ENCODE measurements around the gene IL1RAPL1.

Gene IL1RAPL1

DNA sequence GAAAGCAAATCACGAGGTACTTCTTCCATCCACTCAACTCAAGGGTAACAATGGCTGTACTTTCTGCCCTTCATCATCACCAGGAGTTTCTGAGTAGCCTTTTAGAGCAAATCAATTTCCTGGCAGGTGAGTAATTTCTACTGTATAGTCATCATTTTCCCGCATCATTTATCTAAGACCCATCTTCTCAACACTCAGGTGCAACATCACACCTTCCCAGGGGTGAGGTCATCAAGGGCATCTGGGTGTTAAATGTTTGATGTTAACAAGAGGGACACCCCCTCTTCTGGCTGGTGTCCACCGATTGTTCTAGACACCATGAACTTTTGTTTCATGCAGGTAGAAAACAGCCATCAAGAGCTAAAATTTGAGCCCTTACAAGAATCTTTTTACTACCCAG is 1314.8 kb downstream of the IL1RAPL1 start:
- no peak overlapping the region for H3K4me3 ChIP-seq (ENCODE audit: insufficient read length, low read depth)
- no peak overlapping the region for H3K9ac ChIP-seq (ENCODE audit: insufficient read length, low read depth)
- no peaks in the 10 kb centered on the region for H3K9me3 ChIP-seq (ENCODE audit: insufficient read depth, low read length)
- H3K36me3 ChIP-seq (ENCODE audit: insufficient read depth, insufficient read length, low read length), result no peaks in the 10 kb centered on the region
- no peak for DNase-seq (ENCODE audit: low read depth, low spot score)
- H3K4me1 ChIP-seq (ENCODE audit: insufficient read depth, insufficient read length), result no peaks in the 10 kb centered on the region
- H3K27me3 ChIP-seq (ENCODE audit: insufficient read depth, insufficient read length), result no peaks in the 10 kb centered on the region
- no peak for TF ChIP-seq YY1 (IDR thresholded peaks at IDR 0.05; ENCODE audit: insufficient read depth, insufficient read length)
- TF ChIP-seq ZNF274 (IDR thresholded peaks at IDR 0.05; ENCODE audit: low read depth, low read length), result no peak
- no peak for TF ChIP-seq SUZ12 (IDR thresholded peaks at IDR 0.05; ENCODE audit: extremely low read depth, insufficient read depth, insufficient read length)

GRCh38 chrX:29903360-29903759 is 1316.1 kb downstream of the IL1RAPL1 start:
- Histone ChIP-seq H3K9me3 (ENCODE audit: insufficient read depth, low read length) (no peaks in the 10 kb centered on the region), H3K36me3 (ENCODE audit: insufficient read depth, insufficient read length, low read length) (no peaks in the 10 kb centered on the region), H3K4me3 (ENCODE audit: insufficient read length, low read depth) (no peak overlapping the region), H3K27me3 (ENCODE audit: insufficient read depth, insufficient read length) (no peaks in the 10 kb centered on the region), H3K4me1 (ENCODE audit: insufficient read depth, insufficient read length) (no peaks in the 10 kb centered on the region), H3K9ac (ENCODE audit: insufficient read length, low read depth) (no peak overlapping the region)
- no peak for DNase-seq (ENCODE audit: low read depth, low spot score)
- no peak for TF ChIP-seq YY1 (IDR thresholded peaks at IDR 0.05; ENCODE audit: insufficient read depth, insufficient read length)
- TF ChIP-seq SUZ12 (IDR thresholded peaks at IDR 0.05; ENCODE audit: extremely low read depth, insufficient read depth, insufficient read length), result no peak
- no peak for TF ChIP-seq ZNF274 (IDR thresholded peaks at IDR 0.05; ENCODE audit: low read depth, low read length)

DNA sequence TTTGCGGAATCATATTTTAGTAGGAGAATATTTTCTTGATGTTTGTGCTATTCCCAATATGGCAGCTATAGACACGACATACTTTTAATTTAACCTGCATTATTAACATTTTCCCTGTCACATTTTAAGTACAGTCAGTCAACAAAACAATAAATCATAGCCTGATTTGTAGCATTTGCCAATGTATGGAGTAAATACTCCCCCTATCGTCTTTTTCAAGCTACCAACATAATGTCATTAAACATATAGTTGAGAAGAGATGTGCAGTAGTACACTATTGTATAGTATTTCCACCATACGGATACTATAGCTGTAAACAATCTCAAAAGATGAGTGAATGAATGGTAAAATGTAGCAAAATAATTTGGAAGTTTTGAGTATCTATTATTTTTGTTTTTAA is 1324.4 kb downstream of the IL1RAPL1 start:
- Histone ChIP-seq H3K36me3 (ENCODE audit: insufficient read depth, insufficient read length, low read length) (no peaks in the 10 kb centered on the region), H3K9me3 (ENCODE audit: insufficient read depth, low read length) (no peaks in the 10 kb centered on the region), H3K9ac (ENCODE audit: insufficient read length, low read depth) (no peak overlapping the region), H3K4me3 (ENCODE audit: insufficient read length, low read depth) (no peak overlapping the region), H3K27me3 (ENCODE audit: insufficient read depth, insufficient read length) (no peaks in the 10 kb centered on the region), H3K4me1 (ENCODE audit: insufficient read depth, insufficient read length) (no peaks in the 10 kb centered on the region)
- DNase-seq (ENCODE audit: low read depth, low spot score), result no peak
- TF ChIP-seq ZNF274 (IDR thresholded peaks at IDR 0.05; ENCODE audit: low read depth, low read length) (no peak), SUZ12 (IDR thresholded peaks at IDR 0.05; ENCODE audit: extremely low read depth, insufficient read depth, insufficient read length) (no peak), YY1 (IDR thresholded peaks at IDR 0.05; ENCODE audit: insufficient read depth, insufficient read length) (no peak)

- no peak for TF ChIP-seq YY1 (IDR thresholded peaks at IDR 0.05; ENCODE audit: insufficient read depth, insufficient read length)
- TF ChIP-seq SUZ12 (IDR thresholded peaks at IDR 0.05; ENCODE audit: extremely low read depth, insufficient read depth, insufficient read length), result no peak
- no peak for TF ChIP-seq ZNF274 (IDR thresholded peaks at IDR 0.05; ENCODE audit: low read depth, low read length)
- Histone ChIP-seq H3K36me3 (ENCODE audit: insufficient read depth, insufficient read length, low read length) (no peaks in the 10 kb centered on the region), H3K27me3 (ENCODE audit: insufficient read depth, insufficient read length) (no peaks in the 10 kb centered on the region), H3K4me1 (ENCODE audit: insufficient read depth, insufficient read length) (no peaks in the 10 kb centered on the region), H3K9me3 (ENCODE audit: insufficient read depth, low read length) (no peaks in the 10 kb centered on the region), H3K9ac (ENCODE audit: insufficient read length, low read depth) (no peak overlapping the region), H3K4me3 (ENCODE audit: insufficient read length, low read depth) (no peak overlapping the region)
- no peak for DNase-seq (ENCODE audit: low read depth, low spot score)
These were observed 1326.4 kb downstream of the IL1RAPL1 start for GRCh38 chrX:29913647-29914046.

DNA sequence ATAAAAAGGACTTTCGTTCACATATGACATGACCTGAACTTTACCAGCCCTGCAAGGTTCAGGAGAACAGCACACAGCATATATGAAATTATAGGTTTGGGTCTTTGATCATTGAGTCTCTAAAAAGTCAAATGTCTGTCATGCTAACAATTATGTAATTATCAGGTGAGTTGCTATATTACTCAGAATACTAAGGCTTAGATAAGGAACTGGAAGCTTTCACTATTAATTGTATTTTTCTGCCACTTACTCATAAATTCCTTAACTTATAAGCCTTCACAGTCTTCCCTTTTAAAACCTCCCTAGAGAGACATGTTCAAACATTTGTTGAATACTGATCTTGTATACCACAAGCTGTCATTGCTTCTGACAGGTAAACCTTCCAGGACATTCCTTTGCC is 1335.4 kb downstream of the IL1RAPL1 start:
- H3K4me1 ChIP-seq (ENCODE audit: insufficient read depth, insufficient read length), result no peaks in the 10 kb centered on the region
- H3K9ac ChIP-seq (ENCODE audit: insufficient read length, low read depth), result no peak overlapping the region
- no peaks in the 10 kb centered on the region for H3K27me3 ChIP-seq (ENCODE audit: insufficient read depth, insufficient read length)
- no peaks in the 10 kb centered on the region for H3K36me3 ChIP-seq (ENCODE audit: insufficient read depth, insufficient read length, low read length)
- no peak overlapping the region for H3K4me3 ChIP-seq (ENCODE audit: insufficient read length, low read depth)
- TF ChIP-seq SUZ12 (IDR thresholded peaks at IDR 0.05; ENCODE audit: extremely low read depth, insufficient read depth, insufficient read length), result no peak
- TF ChIP-seq ZNF274 (IDR thresholded peaks at IDR 0.05; ENCODE audit: low read depth, low read length), result no peak
- TF ChIP-seq YY1 (IDR thresholded peaks at IDR 0.05; ENCODE audit: insufficient read depth, insufficient read length), result no peak
- H3K9me3 ChIP-seq (ENCODE audit: insufficient read depth, low read length), result no peaks in the 10 kb centered on the region
- DNase-seq (ENCODE audit: low read depth, low spot score), result no peak

GRCh38 chrX:29926056-29926455 is 1338.8 kb downstream of the IL1RAPL1 start:
- TF ChIP-seq ZNF274 (IDR thresholded peaks at IDR 0.05; ENCODE audit: low read depth, low read length), result no peak
- TF ChIP-seq SUZ12 (IDR thresholded peaks at IDR 0.05; ENCODE audit: extremely low read depth, insufficient read depth, insufficient read length), result no peak
- no peak for TF ChIP-seq YY1 (IDR thresholded peaks at IDR 0.05; ENCODE audit: insufficient read depth, insufficient read length)
- no peak for DNase-seq (ENCODE audit: low read depth, low spot score)
- H3K27me3 ChIP-seq (ENCODE audit: insufficient read depth, insufficient read length), result no peaks in the 10 kb centered on the region
- H3K4me1 ChIP-seq (ENCODE audit: insufficient read depth, insufficient read length), result no peaks in the 10 kb centered on the region
- H3K4me3 ChIP-seq (ENCODE audit: insufficient read length, low read depth), result no peak overlapping the region
- no peaks in the 10 kb centered on the region for H3K36me3 ChIP-seq (ENCODE audit: insufficient read depth, insufficient read length, low read length)
- H3K9ac ChIP-seq (ENCODE audit: insufficient read length, low read depth), result no peak overlapping the region
- no peaks in the 10 kb centered on the region for H3K9me3 ChIP-seq (ENCODE audit: insufficient read depth, low read length)

DNA sequence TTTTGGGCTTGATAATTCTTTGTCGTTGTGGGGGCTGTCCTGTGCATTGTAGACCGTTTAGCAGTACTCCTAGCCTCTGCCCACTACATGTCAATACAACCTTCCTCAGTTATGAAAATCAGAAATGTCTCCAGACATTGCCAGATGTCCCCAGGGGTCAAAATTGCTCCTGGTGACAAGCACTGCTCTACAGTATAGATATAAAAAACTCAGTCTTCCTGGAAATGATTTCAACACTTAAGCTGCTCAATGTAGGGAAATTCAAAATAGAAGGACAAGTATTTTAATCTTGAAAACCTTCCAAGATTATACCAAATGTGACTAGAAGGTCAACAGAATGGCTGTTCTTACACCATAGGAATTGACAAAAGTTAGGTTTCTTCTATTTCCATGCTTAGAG is 1339.4 kb downstream of the IL1RAPL1 start:
- no peak for TF ChIP-seq SUZ12 (IDR thresholded peaks at IDR 0.05; ENCODE audit: extremely low read depth, insufficient read depth, insufficient read length)
- no peak for TF ChIP-seq ZNF274 (IDR thresholded peaks at IDR 0.05; ENCODE audit: low read depth, low read length)
- no peak for TF ChIP-seq YY1 (IDR thresholded peaks at IDR 0.05; ENCODE audit: insufficient read depth, insufficient read length)
- Histone ChIP-seq H3K9me3 (ENCODE audit: insufficient read depth, low read length) (no peaks in the 10 kb centered on the region), H3K4me3 (ENCODE audit: insufficient read length, low read depth) (no peak overlapping the region), H3K27me3 (ENCODE audit: insufficient read depth, insufficient read length) (no peaks in the 10 kb centered on the region), H3K4me1 (ENCODE audit: insufficient read depth, insufficient read length) (no peaks in the 10 kb centered on the region), H3K36me3 (ENCODE audit: insufficient read depth, insufficient read length, low read length) (no peaks in the 10 kb centered on the region), H3K9ac (ENCODE audit: insufficient read length, low read depth) (no peak overlapping the region)
- no peak for DNase-seq (ENCODE audit: low read depth, low spot score)

DNA sequence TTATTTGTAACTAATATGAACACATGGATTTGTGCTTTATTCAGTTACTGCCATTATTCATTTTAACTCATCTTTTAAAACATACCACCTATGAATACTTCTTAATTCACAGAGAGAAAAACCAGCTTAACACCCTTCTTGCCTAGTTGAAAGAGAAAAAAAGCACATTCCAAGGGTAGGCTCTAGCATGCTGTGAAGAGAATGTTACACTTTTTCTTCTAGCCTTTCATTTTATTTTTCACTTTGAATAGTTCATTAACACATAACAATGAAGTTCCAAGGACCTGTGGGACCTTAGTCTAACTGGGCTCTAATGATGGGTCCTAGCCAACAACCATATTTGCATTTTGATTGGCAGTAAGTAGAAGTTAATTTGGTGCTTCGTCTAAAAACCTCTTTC is 1348.2 kb downstream of the IL1RAPL1 start:
- DNase-seq (ENCODE audit: low read depth, low spot score), result peak; percentile 5
- no peaks in the 10 kb centered on the region for H3K9me3 ChIP-seq (ENCODE audit: insufficient read depth, low read length)
- no peak for TF ChIP-seq SUZ12 (IDR thresholded peaks at IDR 0.05; ENCODE audit: extremely low read depth, insufficient read depth, insufficient read length)
- TF ChIP-seq ZNF274 (IDR thresholded peaks at IDR 0.05; ENCODE audit: low read depth, low read length), result no peak
- H3K36me3 ChIP-seq (ENCODE audit: insufficient read depth, insufficient read length, low read length), result no peaks in the 10 kb centered on the region
- no peak overlapping the region for H3K9ac ChIP-seq (ENCODE audit: insufficient read length, low read depth)
- no peak overlapping the region for H3K4me3 ChIP-seq (ENCODE audit: insufficient read length, low read depth)
- H3K4me1 ChIP-seq (ENCODE audit: insufficient read depth, insufficient read length), result no peaks in the 10 kb centered on the region
- no peaks in the 10 kb centered on the region for H3K27me3 ChIP-seq (ENCODE audit: insufficient read depth, insufficient read length)

All from NT2/D1 (cell line).